Right lobe of liver (tissue), 4 donors: ENCODE results near the gene NOBOX.

Experiments used
- POLR2A ChIP-seq: fragments of 450-650 bp; IDR thresholded peaks from one replicate; pipeline ENCODE4 v1.6.1; 2017; ENCODE audit warnings: antibody characterized with exemption, mild to moderate bottlenecking
- TF ChIP-seq, protein P1 (sequence below), 4 donors: fragments of 200-600 bp in 3 of 4; fragments of 450-650 bp in 1 of 4; IDR thresholded peaks; one replicate each; pipeline versions ENCODE4 v1.5.1 to v1.8.0; 2016 to 2022; ENCODE audit warnings: antibody characterized with exemption in 4 of 4, mild to moderate bottlenecking in 2 of 4
- donor health status: DM: no; HTN: no; CAD: no.
- donor health status: DM: no; HTN: no; CAD: no.
- donor health status: DM: no; HTN: yes; CAD: no.

DNA sequence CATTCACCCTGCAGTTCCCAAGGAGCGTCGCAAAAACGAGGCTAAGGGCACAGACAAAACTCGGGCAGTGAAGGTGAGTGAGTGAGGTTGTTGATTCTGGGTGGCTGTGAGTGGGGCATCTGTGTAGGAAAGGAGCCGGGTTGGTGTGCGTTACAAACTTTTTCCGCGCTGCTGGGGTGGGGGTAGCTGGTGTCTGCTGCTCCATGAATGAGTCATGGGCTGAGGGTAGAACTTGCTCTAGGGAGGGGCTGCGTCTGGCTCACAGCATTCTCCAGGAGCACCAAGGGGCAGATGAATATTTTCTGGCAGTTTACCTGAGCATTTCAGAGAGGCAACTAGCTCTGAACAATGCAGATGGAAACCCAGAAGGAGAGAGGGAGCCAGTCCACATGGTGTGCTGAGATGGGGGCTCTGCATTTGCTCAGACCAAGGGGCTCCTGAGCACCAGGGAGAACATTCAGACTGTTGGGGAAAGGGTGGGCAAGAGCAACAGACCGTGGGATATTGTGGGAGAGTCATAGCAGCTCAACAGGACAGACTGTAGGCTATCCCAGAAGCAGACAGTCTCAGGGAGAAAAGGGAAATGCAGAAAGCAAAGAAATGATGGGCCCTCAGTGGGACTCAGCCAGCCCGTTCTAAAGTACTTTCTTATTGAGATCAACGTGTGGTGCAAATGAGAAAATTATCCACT, 18.8 kb downstream of the NOBOX start:
- TF ChIP-seq, protein P1, sequence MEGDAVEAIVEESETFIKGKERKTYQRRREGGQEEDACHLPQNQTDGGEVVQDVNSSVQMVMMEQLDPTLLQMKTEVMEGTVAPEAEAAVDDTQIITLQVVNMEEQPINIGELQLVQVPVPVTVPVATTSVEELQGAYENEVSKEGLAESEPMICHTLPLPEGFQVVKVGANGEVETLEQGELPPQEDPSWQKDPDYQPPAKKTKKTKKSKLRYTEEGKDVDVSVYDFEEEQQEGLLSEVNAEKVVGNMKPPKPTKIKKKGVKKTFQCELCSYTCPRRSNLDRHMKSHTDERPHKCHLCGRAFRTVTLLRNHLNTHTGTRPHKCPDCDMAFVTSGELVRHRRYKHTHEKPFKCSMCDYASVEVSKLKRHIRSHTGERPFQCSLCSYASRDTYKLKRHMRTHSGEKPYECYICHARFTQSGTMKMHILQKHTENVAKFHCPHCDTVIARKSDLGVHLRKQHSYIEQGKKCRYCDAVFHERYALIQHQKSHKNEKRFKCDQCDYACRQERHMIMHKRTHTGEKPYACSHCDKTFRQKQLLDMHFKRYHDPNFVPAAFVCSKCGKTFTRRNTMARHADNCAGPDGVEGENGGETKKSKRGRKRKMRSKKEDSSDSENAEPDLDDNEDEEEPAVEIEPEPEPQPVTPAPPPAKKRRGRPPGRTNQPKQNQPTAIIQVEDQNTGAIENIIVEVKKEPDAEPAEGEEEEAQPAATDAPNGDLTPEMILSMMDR (IDR thresholded peaks at IDR 0.05): no peak
- TF ChIP-seq POLR2A: no peak
